ENCODE data around the gene RAPGEF1. TPM values are rescaled to one million over a fixed set of nuclear protein-coding genes. Genes with fewer than 3 reads are reported as not detected.

RAPGEF1 gene
- total and polyA plus RNA-seq, 2 of the 13 experiments (the other 11 are each of a cell fraction or from before 2014, with no cell fraction given): 21.2 to 38.9 TPM

DNA sequence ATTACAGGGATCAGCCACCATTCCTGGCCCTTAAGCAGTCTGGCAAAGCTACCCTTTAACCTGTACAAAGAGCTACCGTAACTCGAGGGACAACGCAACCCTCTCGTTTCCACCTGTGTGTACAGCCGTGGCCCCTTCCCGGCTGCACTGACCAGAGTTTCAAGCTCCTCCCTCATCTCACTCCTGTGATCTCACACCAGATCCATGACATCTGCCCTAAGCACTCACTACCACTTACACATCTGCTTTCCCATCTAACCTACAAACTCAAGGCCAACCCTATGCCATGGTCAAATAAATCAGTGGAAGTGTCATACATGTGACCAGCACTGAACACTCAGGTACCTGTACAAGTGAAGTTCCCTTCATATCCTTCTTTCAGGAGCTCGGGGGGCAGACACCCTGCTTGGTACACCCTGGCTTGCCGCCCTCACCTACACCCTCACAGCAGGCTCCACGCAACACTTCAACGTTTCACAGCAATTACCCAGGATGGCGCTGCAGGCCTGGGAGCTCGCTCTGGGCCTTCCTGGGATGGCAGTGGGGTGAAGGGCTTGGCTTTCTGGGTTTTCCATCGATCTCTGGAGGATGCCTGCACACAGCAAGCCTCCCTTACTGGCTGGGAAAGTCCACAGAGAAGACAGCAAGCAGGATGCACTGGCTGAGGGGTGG is 132.8 kb downstream of the RAPGEF1 start:
- BruUV-seq (replicated peaks): no TSS peak
- TF ChIP-seq, protein P1, sequence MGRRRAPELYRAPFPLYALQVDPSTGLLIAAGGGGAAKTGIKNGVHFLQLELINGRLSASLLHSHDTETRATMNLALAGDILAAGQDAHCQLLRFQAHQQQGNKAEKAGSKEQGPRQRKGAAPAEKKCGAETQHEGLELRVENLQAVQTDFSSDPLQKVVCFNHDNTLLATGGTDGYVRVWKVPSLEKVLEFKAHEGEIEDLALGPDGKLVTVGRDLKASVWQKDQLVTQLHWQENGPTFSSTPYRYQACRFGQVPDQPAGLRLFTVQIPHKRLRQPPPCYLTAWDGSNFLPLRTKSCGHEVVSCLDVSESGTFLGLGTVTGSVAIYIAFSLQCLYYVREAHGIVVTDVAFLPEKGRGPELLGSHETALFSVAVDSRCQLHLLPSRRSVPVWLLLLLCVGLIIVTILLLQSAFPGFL (CRISPR knock-in tag; IDR thresholded peaks at IDR 0.05): no peak
- TF ChIP-seq, protein P2, sequence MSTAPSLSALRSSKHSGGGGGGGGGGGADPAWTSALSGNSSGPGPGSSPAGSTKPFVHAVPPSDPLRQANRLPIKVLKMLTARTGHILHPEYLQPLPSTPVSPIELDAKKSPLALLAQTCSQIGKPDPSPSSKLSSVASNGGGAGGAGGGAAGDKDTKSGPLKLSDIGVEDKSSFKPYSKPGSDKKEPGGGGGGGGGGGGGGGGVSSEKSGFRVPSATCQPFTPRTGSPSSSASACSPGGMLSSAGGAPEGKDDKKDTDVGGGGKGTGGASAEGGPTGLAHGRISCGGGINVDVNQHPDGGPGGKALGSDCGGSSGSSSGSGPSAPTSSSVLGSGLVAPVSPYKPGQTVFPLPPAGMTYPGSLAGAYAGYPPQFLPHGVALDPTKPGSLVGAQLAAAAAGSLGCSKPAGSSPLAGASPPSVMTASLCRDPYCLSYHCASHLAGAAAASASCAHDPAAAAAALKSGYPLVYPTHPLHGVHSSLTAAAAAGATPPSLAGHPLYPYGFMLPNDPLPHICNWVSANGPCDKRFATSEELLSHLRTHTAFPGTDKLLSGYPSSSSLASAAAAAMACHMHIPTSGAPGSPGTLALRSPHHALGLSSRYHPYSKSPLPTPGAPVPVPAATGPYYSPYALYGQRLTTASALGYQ (CRISPR knock-in tag; IDR thresholded peaks at IDR 0.05): no peak
- TF ChIP-seq SMAD9 (CRISPR knock-in tag; IDR thresholded peaks at IDR 0.05): 0 out of 2 replicates have a peak, but pooled peaks have one; percentile 72
- peak in 1 of 2 experiments; percentile 39; a peak in 2 of 4 replicates for TF ChIP-seq POLR2A (IDR thresholded peaks at IDR 0.05; ENCODE audit: insufficient read depth in 1 of 2, low read depth in 2 of 2, low read length in 2 of 2)
- TF ChIP-seq, protein P3, sequence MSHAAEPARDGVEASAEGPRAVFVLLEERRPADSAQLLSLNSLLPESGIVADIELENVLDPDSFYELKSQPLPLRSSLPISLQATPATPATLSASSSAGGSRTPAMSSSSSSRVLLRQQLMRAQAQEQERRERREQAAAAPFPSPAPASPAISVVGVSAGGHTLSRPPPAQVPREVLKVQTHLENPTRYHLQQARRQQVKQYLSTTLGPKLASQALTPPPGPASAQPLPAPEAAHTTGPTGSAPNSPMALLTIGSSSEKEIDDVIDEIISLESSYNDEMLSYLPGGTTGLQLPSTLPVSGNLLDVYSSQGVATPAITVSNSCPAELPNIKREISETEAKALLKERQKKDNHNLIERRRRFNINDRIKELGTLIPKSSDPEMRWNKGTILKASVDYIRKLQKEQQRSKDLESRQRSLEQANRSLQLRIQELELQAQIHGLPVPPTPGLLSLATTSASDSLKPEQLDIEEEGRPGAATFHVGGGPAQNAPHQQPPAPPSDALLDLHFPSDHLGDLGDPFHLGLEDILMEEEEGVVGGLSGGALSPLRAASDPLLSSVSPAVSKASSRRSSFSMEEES (CRISPR knock-in tag; IDR thresholded peaks at IDR 0.05): peak; percentile 43; the same call in 1 of the 2 replicates
- TF ChIP-seq, protein P4, sequence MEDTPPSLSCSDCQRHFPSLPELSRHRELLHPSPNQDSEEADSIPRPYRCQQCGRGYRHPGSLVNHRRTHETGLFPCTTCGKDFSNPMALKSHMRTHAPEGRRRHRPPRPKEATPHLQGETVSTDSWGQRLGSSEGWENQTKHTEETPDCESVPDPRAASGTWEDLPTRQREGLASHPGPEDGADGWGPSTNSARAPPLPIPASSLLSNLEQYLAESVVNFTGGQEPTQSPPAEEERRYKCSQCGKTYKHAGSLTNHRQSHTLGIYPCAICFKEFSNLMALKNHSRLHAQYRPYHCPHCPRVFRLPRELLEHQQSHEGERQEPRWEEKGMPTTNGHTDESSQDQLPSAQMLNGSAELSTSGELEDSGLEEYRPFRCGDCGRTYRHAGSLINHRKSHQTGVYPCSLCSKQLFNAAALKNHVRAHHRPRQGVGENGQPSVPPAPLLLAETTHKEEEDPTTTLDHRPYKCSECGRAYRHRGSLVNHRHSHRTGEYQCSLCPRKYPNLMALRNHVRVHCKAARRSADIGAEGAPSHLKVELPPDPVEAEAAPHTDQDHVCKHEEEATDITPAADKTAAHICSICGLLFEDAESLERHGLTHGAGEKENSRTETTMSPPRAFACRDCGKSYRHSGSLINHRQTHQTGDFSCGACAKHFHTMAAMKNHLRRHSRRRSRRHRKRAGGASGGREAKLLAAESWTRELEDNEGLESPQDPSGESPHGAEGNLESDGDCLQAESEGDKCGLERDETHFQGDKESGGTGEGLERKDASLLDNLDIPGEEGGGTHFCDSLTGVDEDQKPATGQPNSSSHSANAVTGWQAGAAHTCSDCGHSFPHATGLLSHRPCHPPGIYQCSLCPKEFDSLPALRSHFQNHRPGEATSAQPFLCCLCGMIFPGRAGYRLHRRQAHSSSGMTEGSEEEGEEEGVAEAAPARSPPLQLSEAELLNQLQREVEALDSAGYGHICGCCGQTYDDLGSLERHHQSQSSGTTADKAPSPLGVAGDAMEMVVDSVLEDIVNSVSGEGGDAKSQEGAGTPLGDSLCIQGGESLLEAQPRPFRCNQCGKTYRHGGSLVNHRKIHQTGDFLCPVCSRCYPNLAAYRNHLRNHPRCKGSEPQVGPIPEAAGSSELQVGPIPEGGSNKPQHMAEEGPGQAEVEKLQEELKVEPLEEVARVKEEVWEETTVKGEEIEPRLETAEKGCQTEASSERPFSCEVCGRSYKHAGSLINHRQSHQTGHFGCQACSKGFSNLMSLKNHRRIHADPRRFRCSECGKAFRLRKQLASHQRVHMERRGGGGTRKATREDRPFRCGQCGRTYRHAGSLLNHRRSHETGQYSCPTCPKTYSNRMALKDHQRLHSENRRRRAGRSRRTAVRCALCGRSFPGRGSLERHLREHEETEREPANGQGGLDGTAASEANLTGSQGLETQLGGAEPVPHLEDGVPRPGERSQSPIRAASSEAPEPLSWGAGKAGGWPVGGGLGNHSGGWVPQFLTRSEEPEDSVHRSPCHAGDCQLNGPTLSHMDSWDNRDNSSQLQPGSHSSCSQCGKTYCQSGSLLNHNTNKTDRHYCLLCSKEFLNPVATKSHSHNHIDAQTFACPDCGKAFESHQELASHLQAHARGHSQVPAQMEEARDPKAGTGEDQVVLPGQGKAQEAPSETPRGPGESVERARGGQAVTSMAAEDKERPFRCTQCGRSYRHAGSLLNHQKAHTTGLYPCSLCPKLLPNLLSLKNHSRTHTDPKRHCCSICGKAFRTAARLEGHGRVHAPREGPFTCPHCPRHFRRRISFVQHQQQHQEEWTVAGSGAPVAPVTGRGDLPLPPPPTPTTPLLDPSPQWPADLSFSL (CRISPR knock-in tag; IDR thresholded peaks at IDR 0.05): no peak
- no peak for TF ChIP-seq GTF3A (CRISPR knock-in tag; conservative IDR thresholded peaks at IDR 0.05)
- TF ChIP-seq ZBTB21 (CRISPR knock-in tag; IDR thresholded peaks at IDR 0.05): 0 out of 2 replicates have a peak, but pooled peaks have one; percentile 71
- no peak; the same call in 1 of the 2 replicates for TF ChIP-seq CBFB (CRISPR knock-in tag; IDR thresholded peaks at IDR 0.05)
- no peak for TF ChIP-seq ZNF781 (CRISPR knock-in tag; IDR thresholded peaks at IDR 0.05; ENCODE audit: borderline replicate concordance, not compliant biosample characterization)
- no peak for TF ChIP-seq ZNF879 (CRISPR knock-in tag; IDR thresholded peaks at IDR 0.05)
- no peak for TF ChIP-seq SNAI1 (CRISPR knock-in tag; IDR thresholded peaks at IDR 0.05; ENCODE audit: borderline replicate concordance)

More for the DNA sequence above, 132.8 kb downstream of the RAPGEF1 start:
- H3K9ac ChIP-seq (ENCODE audit: insufficient read depth, low read depth, low read length): peak overlapping the region; percentile 69
- DNase-seq (ENCODE audit: low spot score) (peak; percentile 53), ATAC-seq (peak; percentile 42), FAIRE-seq (no peak)
- WGBS (ENCODE audit: low lambda C conversion rate): 35% methylated on average over 10 of the region's 13 CpGs
- peak overlapping the region in 1 of 3 experiments; percentile 26; a peak in 1 of 6 replicates for H3K4me3 ChIP-seq (replicated peaks in 1 of 3; ENCODE audit: insufficient read depth in 1 of 3, low read depth in 2 of 3, low read length in 3 of 3)
- no peaks in the 10 kb centered on the region for H3K79me2 ChIP-seq (ENCODE audit: insufficient read depth, low read length)
- in situ Hi-C loops (cut with HindIII; ENCODE audit: extremely low pct_ligation_motif_present, low pct_unique_long_range_greater_than_20kb) (no loop called here), intact Hi-C loops (cut with micrococcal nuclease; ENCODE audit: unreplicated experiment) (loop anchor here (2.0 to 5.0 kb wide), 2 partner anchors 50 to 128 kb away; no protein-coding TSS in a partner anchor)
- H3K4me2 ChIP-seq (ENCODE audit: low read depth, low read length): peak overlapping the region; percentile 59
- ChIA-PET POLR2A (interaction anchor here (0.9 to 2.5 kb wide), 13 partner anchors 8 to 136 kb away, joined by 3 to 36 read pairs (median 4); no protein-coding TSS in a partner anchor), CTCF (ENCODE audit: low intra/inter-chr PET ratio, low total read pairs) (interaction anchor here (1.6 to 1.9 kb wide), 2 partner anchors 133 kb away, joined by 6 to 7 read pairs; partner anchors contain the start of gene RAPGEF1)
- peak overlapping the region; percentile 86 for H3K27ac ChIP-seq (ENCODE audit: extremely low read length, insufficient read depth, low read length)
- no peaks in the 10 kb centered on the region for H3K27me3 ChIP-seq (ENCODE audit: control insufficient read depth in 1 of 2, insufficient read depth in 2 of 2, low read length in 2 of 2)
- peaks cover 1 to 4% of the 10 kb centered on the region in 2 experiments; a peak in 3 of 5 replicates for H3K36me3 ChIP-seq (replicated peaks in 1 of 2; ENCODE audit: control insufficient read depth in 1 of 2, insufficient read depth in 2 of 2, low read length in 2 of 2)
- peaks cover 76% of the 10 kb centered on the region for H3K4me1 ChIP-seq (ENCODE audit: insufficient read depth, low read length)
- H2AFZ ChIP-seq (ENCODE audit: low read length): no peak overlapping the region
- H4K20me1 ChIP-seq (ENCODE audit: insufficient read depth, low read length): no peaks in the 10 kb centered on the region
- no peaks in the 10 kb centered on the region for H3K9me3 ChIP-seq (ENCODE audit: low read length)
